NCI-H146 treated with DMSO at 0.1 percent for 48 hours (cell line): ENCODE results near the gene CFAP65.

Experiments used
- DNase-seq: peaks from one replicate; lab custom pipeline; 2025; ENCODE audit not compliant: unreplicated experiment; lab: John Stamatoyannopoulos, UW

CFAP65 gene

GRCh38 chr2:218993345-218994315 lies 47.7 kb downstream of the CFAP65 start, which contains the start of gene CRYBA2:
CRYBA2 (minus strand) TSS chr2:218993422; CDS start chr2:218993176, 246 bp downstream.
- peak; percentile 31 for DNase-seq

GRCh38 chr2:218992703-218993344 lies 48.5 kb downstream of the CFAP65 start:
- no peak for DNase-seq

GRCh38 chr2:218992196-218992595 lies 49.1 kb downstream of the CFAP65 start:
- DNase-seq, result no peak

GRCh38 chr2:218991674-218992168 lies 49.6 kb downstream of the CFAP65 start:
- no peak for DNase-seq

- DNase-seq, result no peak
Measured at GRCh38 chr2:218990612-218991011, 50.7 kb downstream of the CFAP65 start.

GRCh38 chr2:218990052-218990451 lies 51.3 kb downstream of the CFAP65 start:
- no peak for DNase-seq

GRCh38 chr2:218988650-218989049 lies 52.7 kb downstream of the CFAP65 start:
- DNase-seq, result no peak

- no peak for DNase-seq
Measured at GRCh38 chr2:218988164-218988563, 53.2 kb downstream of the CFAP65 start.

GRCh38 chr2:218986148-218986761 lies 55.1 kb downstream of the CFAP65 start:
- no peak for DNase-seq

GRCh38 chr2:218985325-218986091 lies 55.8 kb downstream of the CFAP65 start:
- no peak for DNase-seq

GRCh38 chr2:218985021-218985324 lies 56.3 kb downstream of the CFAP65 start, which contains the start of gene FEV:
FEV (minus strand) TSS chr2:218985184; CDS start chr2:218985075, 109 bp downstream.
- no peak for DNase-seq

- DNase-seq, result no peak
Measured at GRCh38 chr2:218984239-218985020, 56.9 kb downstream of the CFAP65 start.

- DNase-seq, result no peak
Measured at GRCh38 chr2:218983934-218984238, 57.4 kb downstream of the CFAP65 start.

- DNase-seq, result peak; percentile 52
Measured at GRCh38 chr2:218983263-218983933, 57.9 kb downstream of the CFAP65 start.

- no peak for DNase-seq
Measured at GRCh38 chr2:218982586-218983262, 58.6 kb downstream of the CFAP65 start.

- DNase-seq, result no peak
Measured at GRCh38 chr2:218981881-218982585, 59.3 kb downstream of the CFAP65 start.

GRCh38 chr2:218981390-218981880 lies 59.9 kb downstream of the CFAP65 start:
- DNase-seq, result no peak

GRCh38 chr2:218980735-218981389 lies 60.5 kb downstream of the CFAP65 start:
- no peak for DNase-seq
